Endometrial microvascular endothelial cells (primary cell): ENCODE data around the gene GPR171. TPM values are rescaled to one million over a fixed set of nuclear protein-coding genes. Genes with fewer than 3 reads are reported as not detected.

ENCODE experiments used
- in situ Hi-C: cut with HindIII; loops from 2 replicates; pipeline ENCODE4 v1.10.0; 2017; ENCODE audit warnings: low sequenced_read_pairs, low pct_unique_long_range_greater_than_20kb; ENCODE audit errors: inconsistent ontology term
- total RNA-seq: library from RNA; depleted of rRNA; stranded (reverse); fragments of >200 nt; gene quantifications from one replicate; pipeline ENCODE4 v1.2.3, GENCODE V29; 2015; ENCODE audit errors: inconsistent ontology term

GPR171 gene
- total RNA-seq, 1 donor from 2014 or later: not detected

DNA sequence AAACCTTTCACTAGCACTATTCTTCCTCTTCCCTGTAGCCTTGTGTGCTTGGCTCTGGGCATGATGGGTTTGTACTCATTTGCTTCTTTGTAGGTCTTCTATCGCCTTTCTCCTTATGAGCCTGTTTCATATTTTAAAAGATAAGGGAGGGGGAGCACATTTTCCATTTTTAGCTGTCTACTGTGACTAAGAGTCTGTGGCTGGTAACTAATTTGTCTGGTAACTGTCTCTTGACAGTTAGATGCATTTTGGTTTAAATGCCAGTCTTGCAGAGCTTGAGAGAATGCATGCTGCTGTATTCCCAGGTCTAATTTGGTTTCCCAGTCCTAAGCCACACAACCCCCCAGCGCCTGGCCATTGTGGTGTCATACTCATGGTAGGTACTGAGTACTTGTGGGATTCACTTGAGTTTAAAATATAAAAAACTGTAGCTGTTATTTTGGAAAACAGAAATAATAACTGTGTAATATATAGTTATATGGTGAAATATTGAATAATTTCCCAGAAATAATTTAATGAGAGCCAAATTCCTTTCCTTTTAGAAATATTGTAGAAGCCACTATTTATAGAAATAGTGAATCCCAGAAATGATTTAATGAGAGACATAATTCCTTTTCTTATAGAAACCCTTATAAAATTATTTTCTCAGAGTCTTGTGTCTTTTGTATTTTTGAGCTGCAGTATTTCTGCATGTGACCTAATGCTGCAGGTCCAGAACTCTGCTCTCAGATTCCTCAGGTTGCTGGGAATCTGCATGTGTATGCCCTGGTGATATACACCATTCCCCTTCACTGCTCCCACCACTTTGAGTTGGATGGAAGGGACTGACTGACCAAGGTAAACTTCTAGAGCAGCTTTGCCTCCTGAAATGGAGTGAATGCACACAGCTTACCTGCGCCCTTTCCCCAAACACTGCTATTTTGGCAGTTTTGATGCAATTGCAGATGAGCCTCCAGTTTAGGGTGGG lies 13.9 kb upstream of the GPR171 start:
- in situ Hi-C loops: no loop called here

DNA sequence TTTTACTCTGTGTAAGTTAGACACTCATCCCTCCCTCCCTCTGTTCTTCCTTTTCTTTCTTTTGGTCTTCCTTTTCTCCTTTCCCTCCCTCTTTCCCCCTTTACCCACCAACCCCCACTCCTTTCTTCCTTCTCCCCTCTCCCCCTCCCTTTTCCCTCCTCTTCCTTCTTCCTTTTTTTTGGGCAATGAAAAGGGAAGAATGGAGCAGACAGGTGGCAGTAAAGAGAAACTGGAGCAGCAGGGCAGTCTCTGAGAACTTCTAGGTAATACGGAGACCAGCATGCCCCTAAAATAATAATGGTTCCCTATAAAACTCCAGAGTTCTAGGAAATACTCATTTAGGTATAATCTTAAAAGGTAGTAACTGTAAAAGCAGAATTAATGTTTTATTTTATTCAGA lies 11.4 kb upstream of the GPR171 start:
- in situ Hi-C loops: no loop called here

GRCh38 chr3:151213881-151214280 lies 10.9 kb upstream of the GPR171 start:
- in situ Hi-C loops: no loop called here

GRCh38 chr3:151213151-151213550 lies 10.1 kb upstream of the GPR171 start:
- in situ Hi-C loops: no loop called here

DNA sequence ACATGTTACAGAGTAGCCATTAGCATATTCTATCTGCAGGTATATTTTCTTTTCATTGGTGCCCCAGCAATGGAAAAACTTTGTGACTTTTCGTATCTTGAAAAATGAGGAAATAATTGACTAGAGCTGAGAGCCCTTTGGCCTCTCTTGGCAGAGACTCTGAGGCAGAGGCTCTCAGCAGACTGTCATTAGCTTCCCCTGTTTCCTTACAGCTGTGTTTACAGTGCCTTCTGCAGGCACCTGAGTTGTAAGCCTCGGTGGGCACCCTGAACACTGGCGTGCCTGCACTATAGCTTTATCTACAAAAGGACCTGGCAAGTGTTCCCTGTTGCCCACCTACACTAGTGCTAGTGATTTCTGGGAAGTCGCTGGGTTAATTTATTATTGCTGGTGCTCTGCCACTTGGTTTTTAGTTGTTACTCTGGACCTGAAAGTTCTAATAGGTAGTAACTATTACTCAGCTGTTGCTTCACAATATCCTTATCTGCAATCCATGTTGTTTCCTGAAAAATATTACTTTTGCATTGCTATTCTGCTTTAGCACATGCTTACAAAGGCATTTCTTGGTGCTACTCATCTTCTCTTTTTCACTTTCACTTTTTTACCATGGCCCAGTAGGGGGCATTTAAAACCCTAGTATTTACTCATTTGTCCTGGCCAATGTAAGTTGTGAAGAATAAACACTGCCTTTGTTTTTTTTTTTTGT lies 7.8 kb upstream of the GPR171 start:
- in situ Hi-C loops: no loop called here

- in situ Hi-C loops: no loop called here
These were observed 6.6 kb upstream of the GPR171 start for GRCh38 chr3:151209654-151210053.

- in situ Hi-C loops: no loop called here
These were observed 3.2 kb upstream of the GPR171 start for GRCh38 chr3:151206201-151206600.

GRCh38 chr3:151205482-151205881 lies 2.5 kb upstream of the GPR171 start:
- in situ Hi-C loops: no loop called here

- in situ Hi-C loops: no loop called here
These were observed 1.8 kb upstream of the GPR171 start for GRCh38 chr3:151204530-151205402.

- in situ Hi-C loops: no loop called here
These were observed 1.8 kb downstream of the GPR171 start for GRCh38 chr3:151201051-151201730.

- in situ Hi-C loops: no loop called here
These were observed 2.4 kb downstream of the GPR171 start for GRCh38 chr3:151200586-151200985.

DNA sequence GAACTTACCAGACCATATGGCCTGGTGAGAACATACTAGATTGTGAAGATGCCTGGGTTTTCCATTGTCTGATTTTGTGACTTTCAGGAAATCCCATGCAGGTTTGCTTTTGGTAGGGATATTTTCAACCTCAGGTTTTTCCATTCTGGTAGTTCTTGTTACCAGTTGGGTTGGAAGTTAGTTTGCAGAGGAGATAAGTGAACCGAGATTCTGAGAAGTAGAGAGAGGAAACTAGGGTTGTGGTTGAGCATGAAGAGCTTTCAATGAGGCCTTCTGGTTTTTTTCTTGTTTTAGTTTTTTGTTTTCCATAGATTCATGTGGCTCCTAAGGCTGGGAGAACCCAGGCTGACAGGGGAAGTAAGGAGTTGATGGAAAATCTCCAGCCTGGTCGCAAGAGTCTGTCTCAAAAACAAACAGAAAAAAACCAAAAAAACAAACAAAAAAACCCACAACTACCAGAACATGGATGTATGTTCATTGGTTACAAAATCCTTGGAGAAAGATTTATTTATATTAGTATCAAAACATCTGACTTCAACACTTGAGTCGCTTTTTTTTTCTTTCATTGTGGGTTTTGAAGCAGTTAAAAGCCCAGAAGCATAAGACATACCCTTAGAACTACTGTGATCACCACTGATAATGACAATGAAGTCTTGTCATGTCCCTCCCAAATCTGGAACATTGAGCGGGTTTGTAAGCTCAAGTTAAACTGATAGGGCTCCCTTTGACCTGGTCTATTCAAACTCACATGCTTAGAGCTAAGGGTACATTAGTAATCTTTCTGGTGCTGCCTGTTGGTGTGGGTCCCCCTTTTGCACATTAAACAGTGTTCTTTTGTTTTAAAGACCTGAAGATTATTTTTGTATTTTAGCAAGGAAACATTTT lies 3.2 kb downstream of the GPR171 start:
- in situ Hi-C loops: no loop called here

DNA sequence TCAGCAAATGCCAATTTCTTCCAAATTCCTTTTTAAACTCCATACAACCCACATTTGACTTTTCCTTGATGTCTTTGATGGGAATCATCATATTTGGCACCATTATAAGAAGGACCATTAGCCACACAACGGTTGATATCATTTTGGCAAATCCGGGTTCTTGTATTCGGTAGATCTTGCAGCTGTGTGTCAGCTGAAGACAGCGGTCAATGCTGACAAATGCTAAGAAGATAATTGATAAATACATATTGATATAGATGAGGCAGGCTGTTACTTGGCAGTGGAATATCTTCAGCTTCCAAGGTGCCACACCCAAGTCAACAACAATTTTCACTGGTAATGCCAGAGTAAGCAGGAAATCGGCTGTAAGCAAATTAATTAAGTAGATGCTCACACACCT lies 4.2 kb downstream of the GPR171 start:
- in situ Hi-C loops: no loop called here

DNA sequence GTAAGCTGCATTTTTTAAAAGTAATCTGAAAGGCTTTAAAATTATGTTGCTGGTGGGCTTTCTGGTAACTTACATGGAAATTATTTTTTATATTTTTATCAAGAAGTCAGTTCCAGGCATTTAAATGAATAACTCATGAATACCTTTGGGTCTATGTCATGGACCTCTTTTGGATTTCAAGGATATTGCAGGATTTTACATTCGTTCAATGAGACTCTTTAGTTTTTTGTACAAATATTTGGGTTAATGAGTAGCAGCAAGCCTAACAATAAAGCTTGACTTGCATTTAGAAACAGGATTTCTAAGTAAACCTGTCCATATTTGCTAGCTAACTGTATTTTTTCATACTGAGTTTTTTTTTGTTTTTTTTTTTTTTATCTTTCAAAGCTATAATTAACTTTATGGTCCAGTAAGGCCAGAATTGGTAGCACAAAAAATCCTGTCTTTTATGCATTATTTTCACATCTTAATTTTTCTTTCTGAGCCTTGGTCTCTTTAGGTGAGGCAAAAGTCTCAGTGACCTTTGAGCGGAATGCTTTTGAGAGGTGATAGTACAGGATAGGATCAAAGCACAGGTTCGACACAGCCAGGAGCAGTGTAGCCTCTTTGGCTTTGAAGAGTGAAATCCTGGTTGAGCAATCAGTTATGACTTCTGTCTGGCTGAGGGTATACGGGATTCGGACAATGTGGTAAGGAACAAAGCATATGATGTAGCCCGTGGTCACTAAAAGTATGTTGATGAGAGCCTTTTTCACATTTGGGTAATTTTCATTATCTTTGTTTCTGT lies 4.8 kb downstream of the GPR171 start:
- in situ Hi-C loops: no loop called here

DNA sequence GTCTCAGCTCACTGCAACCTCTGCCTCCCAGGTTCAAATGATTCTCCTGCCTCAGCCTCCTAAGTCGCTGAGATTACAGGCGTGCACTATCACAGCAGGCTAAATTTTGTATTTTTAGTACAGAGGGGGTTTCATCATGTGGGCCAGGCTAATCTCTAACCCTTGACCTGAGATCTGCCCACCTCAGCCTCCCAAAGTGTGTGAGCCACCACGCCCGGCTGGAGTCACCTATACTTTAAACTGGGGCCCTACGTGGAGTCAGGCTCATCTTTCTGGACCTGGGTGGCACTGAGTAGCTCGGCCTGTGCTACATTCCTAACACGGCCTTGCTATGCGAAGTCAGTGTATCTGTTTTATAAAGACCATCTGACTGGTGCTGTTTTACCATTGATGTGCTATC lies 5.8 kb downstream of the GPR171 start:
- in situ Hi-C loops: no loop called here

GRCh38 chr3:151196434-151196833 lies 6.6 kb downstream of the GPR171 start:
- in situ Hi-C loops: no loop called here

GRCh38 chr3:151195826-151196225 lies 7.2 kb downstream of the GPR171 start:
- in situ Hi-C loops: no loop called here
